GM10248 (cell line): ENCODE measurements around the gene PLEKHG7.

ENCODE experiments used
- CTCF ChIA-PET: fragments of 300-600 bp; sonication (Branson Sonifier 250); formaldehyde crosslinking; extraction: SDS; loops from one replicate; lab custom pipeline; 2021; ENCODE audit warnings: antibody characterized with exemption; lab: Yijun Ruan, JAX
- POLR2A ChIA-PET: fragments of 350-650 bp; sonication (Branson Sonifier 250); formaldehyde crosslinking; extraction: SDS; loops from one replicate; lab custom pipeline; 2020; ENCODE audit warnings: antibody characterized with exemption; lab: Yijun Ruan, JAX
- DNase-seq: peaks from one replicate; pipeline ENCODE4 v3.0.0; 2012; ENCODE audit errors: extremely low spot score
- CTCF ChIP-seq: IDR thresholded peaks from 2 replicates; pipeline ENCODE4 v1.5.1; 2012; ENCODE audit warnings: mild to moderate bottlenecking, low read depth; ENCODE audit errors: extremely low read depth, missing control alignments, control extremely low read depth

The PLEKHG7 gene

DNA sequence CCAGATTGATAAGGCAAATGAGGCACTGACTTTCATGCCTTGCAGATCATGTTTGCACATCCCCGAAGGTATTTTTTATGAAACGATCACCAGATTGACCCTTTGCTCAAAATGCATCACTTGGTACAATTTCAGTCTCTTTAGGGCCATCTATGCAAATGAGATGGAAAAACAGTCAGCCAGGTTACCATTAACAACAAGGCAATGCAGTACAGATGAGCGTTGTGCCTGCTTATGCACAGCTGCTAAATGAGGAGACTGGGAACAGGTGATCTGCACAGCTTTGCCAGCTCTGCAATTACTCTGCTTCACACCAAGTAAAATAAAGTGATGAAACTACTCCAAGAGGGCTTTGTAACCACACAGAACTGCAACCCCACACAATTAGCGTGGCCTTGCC lies 26.1 kb upstream of the PLEKHG7 start:
- no peak for DNase-seq
- ChIA-PET POLR2A (no interaction called here), CTCF (interaction anchor here (1.2 to 1.3 kb wide), 3 partner anchors 10 to 21 kb away, joined by 3 to 5 read pairs (median 4); no protein-coding TSS in a partner anchor)
- TF ChIP-seq CTCF = no peak

DNA sequence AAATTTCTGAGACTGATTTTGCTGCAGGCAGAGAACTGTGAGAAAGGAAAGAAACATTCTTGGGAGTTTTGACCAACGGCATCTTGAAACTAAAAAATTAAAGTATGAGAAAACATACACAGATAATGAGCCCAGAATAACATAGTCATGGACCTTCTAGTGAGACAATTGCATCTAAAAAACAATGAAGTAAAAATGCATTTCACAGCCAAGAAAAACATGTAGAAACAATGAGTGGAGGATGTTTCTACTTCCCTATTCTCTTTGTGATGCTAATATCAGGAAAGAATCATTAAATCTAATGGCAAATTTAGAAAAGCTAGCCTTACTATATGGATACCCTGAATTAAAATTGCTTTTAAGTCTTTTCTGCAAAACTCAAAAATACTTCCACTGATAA lies 12.2 kb upstream of the PLEKHG7 start:
- ChIA-PET POLR2A (no interaction called here), CTCF (no interaction called here)
- no peak for DNase-seq
- no peak for TF ChIP-seq CTCF

DNA sequence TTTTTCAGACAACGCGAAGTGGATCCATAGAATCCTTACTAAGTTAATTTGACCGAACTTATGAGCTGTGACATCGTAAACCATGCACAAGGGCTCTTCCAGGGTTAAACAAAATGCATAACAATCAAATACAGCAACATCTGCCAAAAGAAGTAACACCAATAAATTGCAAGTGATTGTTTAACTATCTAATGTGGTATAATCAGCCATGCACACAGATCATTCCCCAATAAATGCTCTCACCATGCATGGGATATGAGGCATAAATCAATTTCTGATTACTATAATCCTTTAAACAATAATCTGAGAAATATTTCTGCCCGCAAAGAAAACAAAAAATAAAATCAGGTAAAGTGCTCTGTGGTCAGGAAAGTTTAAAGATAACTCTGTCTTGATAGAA lies 7.7 kb upstream of the PLEKHG7 start:
- ChIA-PET CTCF (no interaction called here), POLR2A (no interaction called here)
- no peak for DNase-seq
- TF ChIP-seq CTCF = no peak

GRCh38 chr12:92695577-92695976 lies 7.2 kb upstream of the PLEKHG7 start:
- no peak for DNase-seq
- CTCF ChIA-PET = no interaction called here
- POLR2A ChIA-PET = no interaction called here
- TF ChIP-seq CTCF = no peak

DNA sequence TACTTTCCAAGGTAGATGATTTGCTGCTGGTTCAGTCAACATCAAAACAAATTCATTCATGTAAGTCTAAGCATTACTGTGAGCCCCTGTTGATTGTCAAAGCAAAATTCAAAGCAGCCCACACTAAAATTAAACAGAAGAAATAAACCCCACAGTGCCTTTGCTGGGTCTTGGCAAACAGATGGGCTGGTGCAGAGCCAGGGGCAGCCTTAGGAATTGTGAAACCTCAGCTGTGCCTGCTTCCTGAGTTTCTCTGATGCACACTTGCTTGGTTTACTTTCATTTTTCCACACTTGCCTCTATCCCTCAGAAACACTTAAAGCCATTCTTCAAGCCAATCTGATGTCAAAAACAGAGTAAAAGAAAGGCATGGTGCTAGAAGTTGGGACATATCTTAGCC lies 6.6 kb upstream of the PLEKHG7 start:
- TF ChIP-seq CTCF = no peak
- DNase-seq = no peak
- POLR2A ChIA-PET = no interaction called here
- CTCF ChIA-PET = no interaction called here

DNA sequence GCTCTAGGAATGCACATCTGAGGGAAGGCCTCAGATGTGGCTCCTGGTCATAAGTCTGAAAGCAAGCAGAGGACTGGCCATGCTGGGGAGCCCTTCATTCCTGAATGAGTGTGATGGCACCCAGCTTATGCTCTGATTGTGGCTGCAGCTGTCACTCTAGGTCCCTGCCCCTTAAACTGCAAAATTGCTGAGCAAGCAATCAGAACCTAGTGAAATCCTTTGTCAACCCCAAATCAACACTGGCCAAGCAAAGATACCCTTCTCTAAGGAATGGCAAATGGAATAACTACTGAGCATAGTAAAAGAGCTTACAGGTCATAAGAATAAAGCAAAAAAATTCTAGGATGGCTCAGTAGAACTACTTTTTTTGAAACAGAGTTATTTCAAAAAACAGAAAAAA lies 4.3 kb upstream of the PLEKHG7 start:
- no peak for DNase-seq
- CTCF ChIA-PET = interaction anchor here (1.3 to 2.1 kb wide), 2 partner anchors 9 to 883 kb away, joined by 3 to 5 read pairs; no protein-coding TSS in a partner anchor
- TF ChIP-seq CTCF = no peak

More for the DNA sequence above, 4.3 kb upstream of the PLEKHG7 start:
- POLR2A ChIA-PET = no interaction called here
